GM18868 (cell line): ENCODE results near the gene GBE1.
A peak's percentile ranks its signal among the peaks of the same experiment; 100 is the strongest.
"Not testable (repeated sequence)": the region's sequence is repeated elsewhere in the genome, so short reads cannot be mapped to it uniquely, and the experiment has no call there.

Experiments used
- ATAC-seq: cut with Tn5 transposase; IDR thresholded peaks from one replicate; pipeline ENCODE4 v1.9.1; 2021; ENCODE audit warnings: mild to moderate bottlenecking, moderate library complexity; ENCODE audit not compliant: unreplicated experiment

Gene GBE1

DNA sequence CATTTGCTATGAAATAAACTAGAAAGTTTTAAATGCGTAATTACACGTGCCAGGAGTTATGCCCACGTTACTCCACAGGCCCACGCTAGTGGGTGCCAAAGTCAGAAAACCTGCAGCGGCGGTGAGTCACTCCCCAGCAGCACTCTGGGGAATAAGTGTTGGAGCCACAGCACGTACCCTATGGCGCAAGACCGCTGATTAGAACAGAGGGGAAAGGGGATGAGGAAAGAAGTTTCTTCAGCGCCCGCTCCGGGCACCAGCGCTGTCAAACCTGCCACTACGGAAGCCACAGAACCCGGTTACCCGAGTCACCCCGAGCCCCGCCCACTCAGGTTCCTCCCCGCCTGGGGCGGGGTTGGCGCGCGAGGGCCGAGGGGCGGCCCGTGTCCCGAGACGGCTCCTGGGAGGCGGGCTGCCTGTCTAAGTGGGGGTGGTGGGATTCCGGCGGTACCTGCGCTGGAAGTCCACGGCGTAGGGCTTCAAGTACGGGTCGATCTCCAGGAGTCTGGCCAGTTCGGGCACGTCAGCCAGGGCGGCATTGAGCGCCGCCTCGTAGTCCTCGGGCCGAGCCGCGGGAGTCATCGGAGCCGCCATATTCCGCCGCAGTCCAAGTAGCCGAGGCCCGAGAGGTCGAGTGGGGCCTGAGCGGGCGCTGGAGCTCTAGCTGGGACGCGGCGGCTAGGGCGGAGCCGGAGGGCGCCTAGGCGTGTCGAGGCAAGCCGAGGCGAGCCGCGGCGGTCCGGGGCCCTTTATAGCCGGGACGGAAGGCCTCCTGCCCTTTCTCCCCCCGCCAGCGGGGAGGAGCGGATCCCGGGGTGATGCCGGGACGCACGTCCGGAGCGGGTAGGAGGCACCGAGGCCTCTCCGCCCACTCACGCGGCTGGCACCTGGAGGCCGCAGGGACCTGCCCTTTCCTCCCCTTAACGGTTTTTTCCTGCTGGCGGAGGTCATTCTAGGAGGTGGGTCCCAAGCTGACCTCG, at the start of gene GBE1:
TSS of gene GBE1 (minus strand) at position 722 of the 980 bp plus-strand sequence. CDS start at position 594, 128 bp downstream.
- peak; percentile 81 for ATAC-seq

DNA sequence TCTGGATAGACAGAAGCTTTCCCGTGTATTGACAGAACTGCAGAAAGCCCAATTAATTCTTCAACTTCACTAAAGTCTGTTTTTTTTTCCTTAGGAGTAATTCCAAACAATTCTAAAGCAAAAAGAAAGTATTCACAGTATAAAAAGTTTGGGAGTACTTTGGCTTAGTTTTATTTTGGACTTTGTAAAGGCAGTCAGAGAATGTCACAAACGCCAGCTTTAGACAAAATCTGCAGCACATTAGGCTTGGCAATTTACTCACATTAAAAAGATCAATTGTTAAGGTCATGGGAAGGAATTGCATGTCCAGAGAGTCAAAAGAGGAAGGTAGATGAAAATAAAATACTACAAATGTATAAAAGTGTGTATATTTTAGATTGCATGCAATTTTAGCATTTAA, 47.5 kb upstream of the GBE1 start:
- no peak for ATAC-seq

DNA sequence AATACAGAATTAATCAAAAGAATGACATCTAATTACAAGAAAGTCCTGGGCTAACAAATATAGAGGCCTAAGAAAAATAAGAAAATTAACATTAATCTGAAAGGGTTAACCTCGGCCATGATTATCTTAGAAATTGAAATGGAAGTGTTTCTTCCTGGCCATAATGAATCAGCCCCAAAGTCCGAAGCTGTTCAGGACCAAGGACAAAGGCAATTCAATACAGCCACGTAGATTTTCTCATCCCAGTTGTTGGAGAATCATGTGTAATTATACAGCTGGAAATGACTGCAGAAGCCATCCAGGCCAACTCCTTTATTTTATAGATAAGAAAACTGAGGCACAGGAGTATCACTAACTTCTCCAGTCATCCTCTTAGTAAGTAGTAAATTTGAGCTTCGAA, 38.0 kb upstream of the GBE1 start:
- no peak for ATAC-seq

DNA sequence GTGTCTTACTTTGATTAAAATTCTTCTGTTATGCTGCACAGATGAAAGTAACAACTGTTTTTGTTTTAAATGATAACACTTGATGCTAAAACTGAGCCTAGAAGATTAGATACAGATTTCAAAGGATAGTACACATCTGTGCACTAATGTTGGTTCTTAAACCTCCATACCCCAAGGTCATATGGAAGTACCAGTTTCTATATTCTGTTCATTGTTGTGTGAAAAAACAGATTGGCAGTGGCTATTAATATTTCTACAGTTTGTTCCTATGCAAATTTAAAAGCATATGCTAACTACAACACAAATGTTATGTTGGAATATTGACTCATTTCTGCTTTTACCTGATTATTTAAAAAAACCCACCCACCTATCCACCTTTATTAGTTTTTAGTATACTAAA, 32.0 kb upstream of the GBE1 start:
- ATAC-seq = peak; percentile 44

DNA sequence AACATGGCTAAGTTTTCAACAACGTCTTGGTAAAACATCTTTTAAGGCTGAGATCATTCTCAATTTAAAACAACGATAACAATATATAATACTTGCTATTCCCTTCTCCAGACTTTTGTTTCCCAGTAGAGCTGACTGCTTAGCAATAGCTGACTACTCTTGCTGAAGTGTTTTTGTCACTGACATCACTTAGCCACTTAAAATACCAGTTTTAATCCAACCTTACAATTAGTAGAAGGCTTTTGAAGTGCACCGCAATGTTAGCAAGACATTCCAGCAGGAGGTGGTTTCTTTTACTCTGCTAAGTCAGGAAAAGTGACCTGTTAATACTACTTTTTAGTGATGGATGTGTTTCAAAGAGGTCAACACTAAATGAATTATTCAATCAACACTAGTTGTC, 28.7 kb upstream of the GBE1 start:
- no peak for ATAC-seq

DNA sequence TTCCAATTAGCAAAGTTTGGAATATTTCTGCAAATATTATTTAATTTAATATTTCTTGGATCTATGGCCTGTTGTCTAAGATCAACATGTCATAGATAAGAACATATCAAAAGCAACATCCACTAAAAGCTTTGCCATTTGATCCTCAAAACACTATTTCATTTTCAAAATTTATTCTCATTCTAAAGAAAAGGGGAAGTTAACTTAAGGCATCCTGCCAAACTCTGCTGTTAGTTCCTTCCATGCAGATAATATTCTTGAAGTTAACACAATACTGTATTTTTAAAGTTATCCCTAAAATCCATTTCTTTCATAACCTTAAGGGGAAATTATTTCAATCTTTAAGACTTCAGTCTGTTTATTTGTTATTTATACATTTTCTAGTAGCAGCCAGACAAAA, 28.2 kb upstream of the GBE1 start:
- no peak for ATAC-seq

DNA sequence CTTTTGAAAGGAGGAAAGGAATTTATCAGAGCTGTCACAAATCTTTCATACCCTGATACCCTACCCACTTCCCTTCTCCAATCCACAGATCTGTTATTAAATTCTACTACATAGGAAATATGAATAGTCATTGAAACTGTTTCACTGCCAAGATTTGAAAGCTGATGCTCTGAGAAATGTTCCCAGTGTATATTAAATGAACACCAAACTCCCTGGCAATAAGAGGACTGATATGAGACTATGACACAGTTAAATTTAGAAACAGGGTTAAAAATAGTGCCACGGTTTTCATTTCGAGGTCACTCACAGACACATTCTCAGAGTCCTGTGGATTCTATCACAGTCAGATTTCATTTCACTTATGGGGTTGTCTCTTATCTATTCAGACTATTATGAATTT, 27.2 kb upstream of the GBE1 start:
- ATAC-seq = peak; percentile 83

DNA sequence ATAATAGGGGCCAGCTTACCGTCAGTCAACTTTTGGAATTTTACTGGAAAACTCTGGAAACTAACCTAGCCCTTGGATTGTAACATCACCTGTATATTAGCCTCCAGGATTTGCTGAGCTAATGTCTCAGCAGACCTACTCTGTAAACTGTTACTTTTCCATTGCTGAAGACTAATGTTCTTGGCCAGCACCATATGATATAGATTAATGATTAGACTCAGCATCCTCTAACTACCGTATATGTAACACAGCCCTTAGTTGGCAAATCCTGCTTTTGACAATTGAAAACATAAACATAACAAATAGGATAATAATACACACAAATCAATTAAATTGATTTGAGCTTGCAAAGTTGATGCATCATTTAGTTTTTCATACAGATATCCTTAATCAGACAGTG, 26.6 kb upstream of the GBE1 start:
- peak; percentile 2 for ATAC-seq

DNA sequence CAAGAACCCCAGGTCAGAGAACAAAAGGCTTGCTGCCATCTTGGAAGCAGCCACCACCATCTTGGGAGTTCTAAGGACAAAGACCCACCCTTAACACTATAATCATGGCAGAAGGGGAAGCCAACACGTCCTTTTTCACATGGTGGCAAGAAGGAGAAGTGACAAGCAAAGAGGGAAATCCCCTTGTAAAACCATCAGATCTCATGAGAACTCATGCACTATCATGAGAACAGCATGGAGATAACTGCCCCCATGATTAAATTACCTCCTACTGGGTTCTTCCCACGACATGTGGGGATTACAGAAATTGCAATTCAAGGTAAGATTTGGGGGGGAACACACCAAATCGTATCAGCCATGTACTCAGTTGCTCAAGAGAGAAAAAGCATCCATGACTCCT, 21.1 kb upstream of the GBE1 start:
- peak; percentile 44 for ATAC-seq

DNA sequence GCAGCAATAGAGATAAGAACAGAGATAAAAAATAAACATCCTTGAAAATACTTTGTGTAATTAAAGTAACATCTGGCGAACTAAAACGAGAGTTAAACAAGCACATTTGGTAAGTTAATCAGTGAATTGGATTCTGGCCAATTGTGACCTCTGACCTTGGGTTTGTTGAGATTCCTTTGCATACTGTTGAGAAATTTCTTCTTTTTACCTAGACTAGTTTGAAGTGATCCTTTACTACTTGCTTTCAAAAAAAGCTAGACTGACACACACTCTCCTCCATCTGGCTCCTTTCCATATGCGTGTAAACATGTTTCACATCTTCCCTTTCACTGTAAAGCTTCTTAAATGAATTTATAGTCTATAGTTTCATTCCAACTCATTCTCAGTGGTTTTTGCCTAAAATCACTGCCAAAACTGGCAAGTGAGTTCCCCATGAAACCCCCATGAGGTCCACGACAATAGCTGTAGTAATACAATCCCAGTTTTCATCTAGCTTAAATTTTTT, 17.3 kb upstream of the GBE1 start:
- peak; percentile 77 for ATAC-seq

DNA sequence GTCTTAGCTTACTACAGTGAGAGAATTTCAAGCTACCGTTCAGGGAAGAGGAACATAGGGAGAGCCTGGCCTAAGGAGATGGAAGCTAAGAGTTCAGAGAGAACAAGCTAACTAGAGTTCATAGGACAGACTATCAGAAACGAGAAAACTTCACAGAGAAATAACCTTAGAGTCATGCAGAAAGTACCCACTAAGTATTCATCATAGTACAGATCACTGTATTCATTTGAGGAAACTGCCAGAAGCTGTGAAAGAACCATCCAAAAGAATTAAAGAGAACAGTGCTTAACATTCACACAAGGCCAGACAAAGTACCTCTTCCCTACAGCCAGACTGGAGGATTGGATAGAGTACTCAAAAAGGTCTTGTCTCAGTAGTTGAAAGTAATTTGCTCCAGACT, 15.2 kb upstream of the GBE1 start:
- peak; percentile 46 for ATAC-seq

DNA sequence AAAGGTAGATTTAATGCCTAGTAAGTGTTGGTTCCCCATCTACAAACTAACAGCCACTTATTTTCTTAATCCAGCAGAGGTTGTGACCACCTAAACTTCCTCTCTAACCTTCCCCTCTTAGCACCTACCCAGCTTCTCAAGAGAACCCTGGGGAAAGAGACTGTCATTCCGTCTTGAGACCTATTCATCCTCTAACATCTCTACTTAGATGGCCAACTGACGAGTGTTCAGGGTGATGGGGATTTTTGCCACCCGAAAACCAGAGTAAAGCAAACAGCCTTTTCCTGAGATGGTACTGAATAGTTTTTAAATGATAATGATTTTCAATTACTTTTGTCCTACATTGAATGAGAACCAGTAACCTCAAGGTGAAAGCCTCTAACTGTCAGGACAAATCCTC, 9.3 kb upstream of the GBE1 start:
- peak; percentile 69 for ATAC-seq

DNA sequence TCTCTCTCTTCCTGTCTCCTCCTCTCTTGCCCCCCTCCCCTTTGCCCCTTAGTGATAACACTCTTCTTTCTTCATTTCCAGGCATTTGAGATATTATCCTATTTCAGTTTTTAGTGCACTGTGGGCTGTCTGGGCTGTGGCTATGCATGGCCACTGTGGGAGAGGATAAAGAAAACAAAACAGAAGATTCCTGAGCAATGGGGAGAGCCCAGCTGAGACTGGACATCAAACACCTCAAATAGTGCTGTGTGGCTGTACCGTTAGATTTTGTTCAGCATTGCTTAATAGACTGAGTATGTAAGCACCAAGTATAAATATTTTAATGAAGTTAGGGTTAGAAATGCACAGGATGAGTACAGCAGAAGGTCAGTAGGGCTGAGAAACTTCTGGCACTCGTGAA, 7.9 kb upstream of the GBE1 start:
- ATAC-seq = no peak

DNA sequence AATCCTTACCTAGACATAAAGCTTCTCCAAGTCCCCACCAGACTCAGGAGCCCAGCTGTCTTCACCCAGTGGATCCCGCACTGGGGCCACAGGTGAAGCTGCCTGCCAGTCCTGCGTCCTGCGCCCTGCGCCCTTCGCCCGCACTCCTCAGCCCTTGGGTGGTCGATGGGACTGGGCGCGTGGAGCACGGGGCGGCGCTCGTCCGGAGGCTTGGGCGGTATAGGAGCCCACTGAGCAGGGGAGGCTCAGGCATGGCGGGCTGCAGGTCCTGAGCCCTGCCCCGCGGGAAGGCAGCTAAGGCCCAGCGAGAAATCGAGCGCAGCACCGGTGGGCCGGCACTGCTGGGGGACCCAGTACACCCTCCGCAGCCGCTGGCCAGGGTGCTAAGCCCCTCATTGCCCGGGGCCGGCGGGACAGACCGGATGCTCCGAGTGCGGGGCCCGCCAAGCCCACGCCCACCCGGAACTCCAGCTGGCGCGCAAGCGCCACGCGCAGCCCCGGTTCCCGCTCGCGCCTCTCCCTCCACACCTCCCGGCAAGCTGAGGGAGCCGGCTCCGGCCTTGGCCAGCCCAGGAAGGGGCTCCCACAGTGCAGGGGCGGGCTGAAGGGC, 5.9 kb upstream of the GBE1 start:
- not testable (repeated sequence) for ATAC-seq

DNA sequence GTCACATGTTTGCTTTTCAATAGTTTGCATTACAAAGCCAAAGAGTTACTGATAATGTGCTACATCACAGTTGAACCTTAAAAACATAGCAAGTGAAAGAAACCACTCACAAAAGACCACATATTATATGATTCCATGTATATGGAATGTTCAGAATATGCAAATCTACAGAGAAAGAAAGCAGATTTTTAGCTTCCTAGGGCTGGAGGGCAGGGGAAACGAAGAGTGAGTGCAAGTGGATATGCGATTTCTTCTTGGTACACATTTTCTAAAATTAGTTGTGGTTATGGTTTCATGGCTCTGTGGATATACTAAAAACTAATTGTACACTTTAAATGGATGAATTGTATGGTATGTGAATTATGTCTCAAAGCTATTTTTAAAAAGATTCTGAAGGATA, 4.0 kb upstream of the GBE1 start:
- ATAC-seq = no peak

DNA sequence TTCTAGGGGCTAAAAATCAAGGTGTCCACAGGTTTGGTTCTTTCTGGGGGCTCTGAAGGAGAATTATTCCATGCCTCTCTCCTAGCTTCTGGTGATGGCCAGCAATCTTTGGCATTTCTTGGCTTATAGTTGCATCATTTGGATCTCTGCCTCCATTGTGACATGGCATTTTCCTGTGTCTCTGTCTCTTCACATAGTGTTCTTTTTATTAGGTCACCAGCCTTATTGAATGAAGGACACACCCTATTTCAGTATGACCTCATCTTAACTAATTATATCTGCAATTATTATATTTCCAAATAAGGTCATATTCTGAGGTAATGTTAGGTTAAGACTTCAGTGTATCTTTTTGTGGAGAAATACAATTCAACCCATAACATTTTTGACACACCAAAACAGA, 3.2 kb upstream of the GBE1 start:
- ATAC-seq = no peak

DNA sequence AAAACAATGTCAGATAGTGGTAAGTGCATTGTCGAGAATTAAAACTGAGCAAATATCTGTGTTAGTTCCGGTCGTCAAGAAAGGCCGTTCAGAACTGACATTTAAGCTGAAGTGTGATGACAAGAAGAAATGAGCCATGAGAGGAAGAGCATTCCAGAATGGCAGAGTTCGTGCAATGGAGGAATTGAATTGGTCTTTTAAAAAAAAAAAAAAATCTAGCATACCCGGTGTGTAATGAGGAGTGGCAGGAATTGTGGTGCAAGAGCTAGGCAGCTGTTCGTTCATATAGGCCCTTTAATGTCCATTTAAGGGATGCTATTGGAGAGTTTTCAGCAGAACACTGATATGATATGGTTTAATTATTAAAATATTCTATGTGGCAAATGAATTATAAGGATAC, 2.6 kb upstream of the GBE1 start:
- no peak for ATAC-seq

DNA sequence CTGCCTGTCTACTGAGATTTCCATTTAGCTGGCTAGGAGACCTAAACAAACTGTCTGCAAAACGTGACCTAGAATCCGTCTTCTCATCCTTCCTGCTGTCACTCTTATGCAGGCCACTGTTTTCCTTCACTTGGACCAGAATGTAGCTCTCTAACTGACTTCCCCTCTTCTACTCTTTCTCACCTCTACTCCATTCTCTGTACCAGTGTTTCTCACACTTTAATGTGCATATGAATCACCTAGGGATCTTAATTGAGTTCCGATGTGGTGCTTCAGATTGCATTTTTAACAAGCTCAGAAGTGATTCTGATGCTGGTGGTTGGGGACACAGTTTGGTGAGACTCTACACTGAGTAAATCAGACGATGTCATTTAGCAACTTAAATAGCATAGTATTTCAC, 1.6 kb upstream of the GBE1 start:
- no peak for ATAC-seq

DNA sequence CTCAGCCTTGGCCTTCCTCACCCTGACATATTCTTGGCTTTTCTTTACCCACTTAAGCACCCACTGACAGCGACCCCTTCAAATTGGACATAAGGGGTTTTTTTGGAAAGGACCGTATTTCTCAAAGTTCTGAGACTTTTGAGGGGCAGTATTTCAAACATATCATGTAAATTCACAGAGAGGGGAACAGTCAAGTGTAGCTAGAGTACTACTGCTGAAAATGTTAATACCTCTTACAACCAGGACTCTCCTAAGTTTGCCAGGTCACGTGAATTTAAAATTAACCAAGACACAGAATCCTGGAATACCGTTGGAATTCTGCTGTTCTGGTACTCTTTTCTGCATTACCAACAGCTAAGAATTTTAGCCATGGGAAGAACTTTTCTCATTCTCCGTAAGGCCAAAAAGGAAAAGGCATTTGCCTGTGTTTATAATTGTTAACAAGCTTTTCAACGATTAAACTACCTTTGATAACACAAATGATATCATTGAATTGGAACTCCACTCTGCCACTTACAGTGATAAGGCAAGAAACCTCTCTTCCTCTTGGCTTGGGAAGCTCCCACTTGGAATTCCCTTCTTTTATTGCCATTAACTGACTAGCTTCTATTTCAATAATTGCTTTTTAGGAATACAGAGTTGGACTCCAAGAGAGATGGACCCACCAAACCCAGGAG, 597 bp upstream of the GBE1 start:
- no peak for ATAC-seq

DNA sequence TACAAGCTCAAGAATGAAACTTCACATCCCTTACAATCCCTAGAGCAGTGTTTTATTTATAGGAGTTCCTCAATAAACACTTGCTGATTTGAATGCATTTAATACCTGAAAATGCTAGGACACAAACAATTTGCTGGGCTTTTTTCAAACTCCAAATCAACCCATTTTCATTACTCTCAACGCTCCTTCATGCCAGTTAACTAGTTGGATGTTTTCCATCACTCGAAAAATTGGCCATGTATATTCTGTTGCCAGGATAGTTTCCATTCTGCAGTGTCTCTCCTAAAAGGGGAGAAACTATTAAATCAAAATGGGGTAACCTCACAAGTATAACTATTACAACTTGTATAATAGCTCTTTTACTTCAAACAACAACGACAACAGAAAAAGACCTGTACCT, 1.2 kb downstream of the GBE1 start:
- ATAC-seq = no peak

DNA sequence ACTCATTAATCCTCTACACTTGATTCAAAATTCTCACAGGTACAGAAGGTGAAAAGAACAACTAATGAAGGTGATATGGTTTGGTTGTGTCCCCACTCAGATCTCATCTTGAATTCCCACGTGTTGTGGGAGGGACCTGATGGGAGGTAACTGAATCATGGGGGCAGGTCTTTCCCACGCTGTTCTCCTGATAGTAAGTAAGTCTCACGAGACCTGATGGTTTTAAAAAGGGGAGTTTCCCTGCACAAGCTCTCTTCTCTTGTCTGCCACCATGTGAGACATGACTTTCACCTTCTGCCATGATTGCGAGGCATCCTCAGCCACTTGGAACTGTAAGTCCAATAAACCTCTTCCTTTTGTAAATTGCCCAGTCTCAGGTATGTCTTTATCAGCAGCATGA, 2.7 kb downstream of the GBE1 start:
- not testable (repeated sequence) for ATAC-seq

DNA sequence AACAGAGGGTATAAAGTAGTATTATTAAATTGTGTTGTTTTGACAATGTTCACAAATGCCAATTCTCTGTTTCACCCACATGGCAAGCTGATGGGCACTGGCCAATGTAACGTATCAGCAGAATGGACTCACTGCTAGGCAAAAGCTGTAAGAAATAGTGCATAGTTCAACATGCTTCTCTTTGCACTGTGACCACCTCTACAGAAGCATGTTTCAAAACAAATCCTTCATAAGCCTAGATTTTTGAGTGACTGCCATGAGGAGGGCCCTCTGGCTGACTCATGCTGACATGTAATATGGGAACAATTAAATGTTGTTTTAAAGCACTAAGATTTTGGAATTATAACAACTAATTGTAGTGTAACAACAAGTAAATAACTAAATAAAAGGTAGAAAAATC, 3.2 kb downstream of the GBE1 start:
- no peak for ATAC-seq
